ENCODE results near the gene NUFIP1.
"Not testable (repeated sequence)": the region's sequence is repeated elsewhere in the genome, so short reads cannot be mapped to it uniquely, and the experiment has no call there.

Gene NUFIP1

GRCh38 chr13:44906713-44907112 lies 82.6 kb downstream of the NUFIP1 start:
- no peak overlapping the region for H3K4me3 ChIP-seq
- no peak overlapping the region for H3K27ac ChIP-seq
- no peak overlapping the region for H3K9ac ChIP-seq (ENCODE audit: insufficient read length)
- no peaks in the 10 kb centered on the region for H3K9me3 ChIP-seq (ENCODE audit: low read depth, low read length)
- TF ChIP-seq FOXP2 (optimal IDR thresholded peaks at IDR 0.05; ENCODE audit: control extremely low read depth, extremely low read length, insufficient read depth) (no peak), EZH2 (IDR thresholded peaks at IDR 0.05) (no peak), POLR2AphosphoS5 (IDR thresholded peaks at IDR 0.05; ENCODE audit: borderline replicate concordance, low read depth, low read length) (no peak)
- H3K36me3 ChIP-seq (ENCODE audit: insufficient read depth, low read length): no peaks in the 10 kb centered on the region
- no peak for DNase-seq (ENCODE audit: low read depth, low spot score)

DNA sequence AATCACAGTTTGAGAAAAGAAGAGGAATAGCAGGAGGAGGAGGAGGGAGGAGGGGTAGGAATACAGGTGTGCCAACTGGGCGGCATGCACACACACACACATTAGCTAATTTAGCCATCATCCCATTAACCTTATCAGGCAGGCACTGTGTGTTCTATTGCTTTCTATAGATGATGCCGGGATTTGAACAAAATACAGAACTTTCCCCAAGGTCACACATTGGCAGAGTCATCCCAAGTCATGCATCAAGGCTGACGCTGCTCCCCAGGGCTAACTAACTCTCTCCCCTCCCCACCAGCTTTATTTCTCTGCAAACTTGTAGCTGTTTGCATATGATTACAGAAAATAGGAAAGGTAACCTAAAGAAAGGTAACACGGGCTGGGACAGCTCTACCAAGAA lies 83.0 kb downstream of the NUFIP1 start:
- H3K36me3 ChIP-seq (ENCODE audit: insufficient read depth, low read length): no peaks in the 10 kb centered on the region
- no peaks in the 10 kb centered on the region for H3K9me3 ChIP-seq (ENCODE audit: low read depth, low read length)
- no peak overlapping the region for H3K4me3 ChIP-seq
- TF ChIP-seq EZH2 (IDR thresholded peaks at IDR 0.05): no peak
- TF ChIP-seq FOXP2 (optimal IDR thresholded peaks at IDR 0.05; ENCODE audit: control extremely low read depth, extremely low read length, insufficient read depth): no peak
- TF ChIP-seq POLR2AphosphoS5 (IDR thresholded peaks at IDR 0.05; ENCODE audit: borderline replicate concordance, low read depth, low read length): no peak
- no peak for DNase-seq (ENCODE audit: low read depth, low spot score)
- H3K27ac ChIP-seq: no peak overlapping the region
- no peak overlapping the region for H3K9ac ChIP-seq (ENCODE audit: insufficient read length)

- no peak for DNase-seq (ENCODE audit: low read depth, low spot score)
- Histone ChIP-seq H3K9me3 (ENCODE audit: low read depth, low read length) (no peaks in the 10 kb centered on the region), H3K9ac (ENCODE audit: insufficient read length) (no peak overlapping the region), H3K27ac (no peak overlapping the region), H3K36me3 (ENCODE audit: insufficient read depth, low read length) (no peaks in the 10 kb centered on the region), H3K4me3 (no peak overlapping the region)
- TF ChIP-seq FOXP2 (optimal IDR thresholded peaks at IDR 0.05; ENCODE audit: control extremely low read depth, extremely low read length, insufficient read depth) (no peak), EZH2 (IDR thresholded peaks at IDR 0.05) (no peak), POLR2AphosphoS5 (IDR thresholded peaks at IDR 0.05; ENCODE audit: borderline replicate concordance, low read depth, low read length) (no peak)
Observed at GRCh38 chr13:44905556-44905955, 83.7 kb downstream of the NUFIP1 start.

DNA sequence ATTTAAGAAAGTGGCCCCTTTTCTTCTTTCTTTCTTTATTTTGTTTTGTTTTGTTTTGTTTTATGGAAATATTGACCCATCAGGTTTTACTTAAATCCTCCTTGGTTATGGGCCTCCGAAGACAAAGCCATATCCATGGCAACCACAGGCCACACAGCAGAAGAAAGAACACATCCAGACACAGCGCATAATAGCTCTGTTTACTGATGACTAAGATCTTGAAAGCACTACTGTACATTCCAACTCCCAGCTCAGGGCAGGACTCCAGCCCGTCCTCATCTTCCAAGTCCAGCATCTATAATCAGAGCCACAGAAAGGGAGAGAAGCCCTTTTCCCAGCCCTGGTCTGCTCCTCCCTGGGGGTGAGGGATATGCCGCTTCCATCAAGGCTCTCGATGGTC lies 84.3 kb downstream of the NUFIP1 start:
- Histone ChIP-seq H3K27ac (no peak overlapping the region), H3K9ac (ENCODE audit: insufficient read length) (no peak overlapping the region), H3K4me3 (no peak overlapping the region), H3K36me3 (ENCODE audit: insufficient read depth, low read length) (no peaks in the 10 kb centered on the region), H3K9me3 (ENCODE audit: low read depth, low read length) (no peaks in the 10 kb centered on the region)
- TF ChIP-seq EZH2 (IDR thresholded peaks at IDR 0.05) (no peak), POLR2AphosphoS5 (IDR thresholded peaks at IDR 0.05; ENCODE audit: borderline replicate concordance, low read depth, low read length) (no peak), FOXP2 (optimal IDR thresholded peaks at IDR 0.05; ENCODE audit: control extremely low read depth, extremely low read length, insufficient read depth) (no peak)
- no peak for DNase-seq (ENCODE audit: low read depth, low spot score)

DNA sequence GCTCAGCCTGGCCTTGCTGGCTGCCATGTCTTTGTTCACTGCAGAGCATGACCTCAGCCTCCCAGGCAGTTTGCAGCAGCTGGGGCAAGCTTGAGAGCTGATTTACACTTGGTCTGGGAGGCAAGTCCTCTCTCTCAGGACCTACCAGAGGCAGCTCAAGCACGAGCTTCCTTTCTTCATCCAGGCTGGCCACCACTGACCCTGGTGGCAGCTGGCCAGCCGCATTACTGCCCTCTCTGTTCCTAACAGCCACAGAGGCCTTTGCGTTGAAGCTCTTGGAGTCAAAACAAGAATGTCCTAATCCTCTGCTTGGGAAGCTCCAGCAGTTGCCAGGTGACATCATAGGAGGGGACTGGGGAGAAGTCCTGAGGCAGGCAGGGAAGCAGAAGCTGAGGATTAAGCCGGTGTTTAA lies 85.7 kb downstream of the NUFIP1 start:
- H3K27ac ChIP-seq: no peak overlapping the region
- no peaks in the 10 kb centered on the region for H3K36me3 ChIP-seq (ENCODE audit: insufficient read depth, low read length)
- TF ChIP-seq POLR2AphosphoS5 (IDR thresholded peaks at IDR 0.05; ENCODE audit: borderline replicate concordance, low read depth, low read length) (no peak), FOXP2 (optimal IDR thresholded peaks at IDR 0.05; ENCODE audit: control extremely low read depth, extremely low read length, insufficient read depth) (no peak), EZH2 (IDR thresholded peaks at IDR 0.05) (no peak)
- H3K9ac ChIP-seq (ENCODE audit: insufficient read length): no peak overlapping the region
- no peaks in the 10 kb centered on the region for H3K9me3 ChIP-seq (ENCODE audit: low read depth, low read length)
- no peak overlapping the region for H3K4me3 ChIP-seq
- DNase-seq (ENCODE audit: low read depth, low spot score): no peak

DNA sequence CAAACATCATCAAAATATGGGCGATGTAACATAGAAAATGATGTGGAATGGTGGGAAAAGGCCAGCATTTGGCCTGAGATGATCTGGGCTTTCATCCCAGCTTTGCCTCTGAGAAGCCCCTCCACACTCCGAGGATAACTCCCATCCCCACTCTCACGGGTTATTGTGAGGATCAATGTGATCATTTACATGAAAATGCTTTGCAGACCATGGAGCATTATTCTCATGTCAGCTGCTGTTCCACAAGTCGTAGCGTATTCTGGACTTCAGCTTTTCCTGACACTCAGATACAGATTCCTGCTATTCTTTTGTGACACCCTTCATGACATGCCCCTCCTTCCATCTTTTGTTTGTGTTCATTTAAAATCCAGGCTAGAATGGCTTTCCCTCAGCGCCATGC lies 86.5 kb downstream of the NUFIP1 start:
- Histone ChIP-seq H3K4me3 (no peak overlapping the region), H3K9ac (ENCODE audit: insufficient read length) (no peak overlapping the region), H3K9me3 (ENCODE audit: low read depth, low read length) (no peaks in the 10 kb centered on the region), H3K36me3 (ENCODE audit: insufficient read depth, low read length) (no peaks in the 10 kb centered on the region), H3K27ac (no peak overlapping the region)
- no peak for DNase-seq (ENCODE audit: low read depth, low spot score)
- TF ChIP-seq EZH2 (IDR thresholded peaks at IDR 0.05) (no peak), POLR2AphosphoS5 (IDR thresholded peaks at IDR 0.05; ENCODE audit: borderline replicate concordance, low read depth, low read length) (no peak), FOXP2 (optimal IDR thresholded peaks at IDR 0.05; ENCODE audit: control extremely low read depth, extremely low read length, insufficient read depth) (no peak)

DNA sequence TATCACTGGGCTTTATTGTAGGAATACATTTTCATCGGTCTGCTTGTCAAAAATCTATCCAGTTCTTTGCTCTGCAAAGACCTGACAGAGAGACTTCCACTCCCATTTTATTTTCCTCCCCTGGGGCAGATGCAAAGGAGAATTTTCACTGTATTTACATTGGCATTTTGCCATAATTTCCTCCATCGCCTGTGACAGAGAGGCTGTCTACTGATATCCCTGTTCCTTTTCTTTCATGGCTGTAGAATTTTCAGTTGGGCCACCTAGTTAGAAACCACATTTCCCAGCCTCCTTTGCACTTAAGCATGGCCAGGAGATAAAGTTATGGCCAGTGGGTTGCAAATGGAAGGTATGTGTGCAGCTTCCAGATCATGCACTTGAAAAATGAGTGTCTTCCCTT lies 89.3 kb downstream of the NUFIP1 start:
- Histone ChIP-seq H3K9ac (ENCODE audit: insufficient read length) (no peak overlapping the region), H3K4me3 (no peak overlapping the region; the same call in 1 of the 2 replicates), H3K36me3 (ENCODE audit: insufficient read depth, low read length) (no peaks in the 10 kb centered on the region), H3K9me3 (ENCODE audit: low read depth, low read length) (no peaks in the 10 kb centered on the region), H3K27ac (no peak overlapping the region)
- peak; percentile 40 for DNase-seq (ENCODE audit: low read depth, low spot score)
- no peak for TF ChIP-seq EZH2 (IDR thresholded peaks at IDR 0.05)

- DNase-seq (ENCODE audit: low read depth, low spot score); H3K9ac ChIP-seq (ENCODE audit: insufficient read length); H3K9me3 ChIP-seq (ENCODE audit: low read depth, low read length); H3K27ac ChIP-seq; H3K4me3 ChIP-seq; H3K36me3 ChIP-seq (ENCODE audit: insufficient read depth, low read length): not testable (repeated sequence)
Observed at GRCh38 chr13:44898308-44898707, 91.0 kb downstream of the NUFIP1 start.

DNA sequence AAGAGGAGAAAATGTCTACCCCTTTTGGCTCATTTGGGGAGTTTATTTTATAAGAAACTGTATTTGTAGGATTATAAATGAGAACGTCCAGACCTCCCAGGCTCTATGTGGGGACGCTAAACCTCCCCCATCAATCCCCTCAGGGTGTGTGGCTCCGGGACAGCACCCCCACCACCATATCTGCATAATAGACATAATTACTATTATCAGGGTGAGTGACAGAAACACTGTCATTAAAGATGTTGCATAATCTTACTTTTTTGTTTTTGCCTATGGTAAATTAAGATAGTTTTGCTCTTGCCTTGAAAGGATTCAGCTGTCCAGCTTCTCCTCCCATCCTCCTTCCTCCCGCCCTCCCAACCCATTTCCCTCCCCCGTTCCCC lies 93.3 kb downstream of the NUFIP1 start:
- no peak for TF ChIP-seq POLR2AphosphoS5 (IDR thresholded peaks at IDR 0.05; ENCODE audit: borderline replicate concordance, low read depth, low read length)
- no peak for TF ChIP-seq FOXP2 (optimal IDR thresholded peaks at IDR 0.05; ENCODE audit: control extremely low read depth, extremely low read length, insufficient read depth)
- TF ChIP-seq EZH2 (IDR thresholded peaks at IDR 0.05): no peak
- Histone ChIP-seq H3K27ac (no peak overlapping the region), H3K9me3 (ENCODE audit: low read depth, low read length) (no peaks in the 10 kb centered on the region), H3K9ac (ENCODE audit: insufficient read length) (no peak overlapping the region), H3K36me3 (ENCODE audit: insufficient read depth, low read length) (no peaks in the 10 kb centered on the region), H3K4me3 (no peak overlapping the region)
- DNase-seq (ENCODE audit: low read depth, low spot score): no peak

Data from SK-N-MC (cell line).